Lung (tissue), 12 donors: ENCODE data around the gene IPO5. TPM values are rescaled to one million over a fixed set of nuclear protein-coding genes. Genes with fewer than 3 reads are reported as not detected.

Experiments
- ATAC-seq: fragments of 200-7000 bp; cut with Tn5 transposase; one replicate; pipeline ENCODE4 v1.9.1; 2020; ENCODE audit warnings: moderate number of reproducible peaks; ENCODE audit not compliant: insufficient read depth, low FRiP score
- DNase-seq, 3 donors: peaks; one replicate each; pipeline ENCODE4 v3.0.0-alpha.2; 2013 to 2017
- H3K27ac ChIP-seq, 2 donors: one replicate each; pipeline ENCODE4 v1.5.1; 2013; ENCODE audit warnings: mild to moderate bottlenecking in 2 of 2, moderate library complexity in 2 of 2, control low read depth in 1 of 2, inconsistent platforms in 1 of 2, low read depth in 1 of 2, low read length in 1 of 2
- H3K27me3 ChIP-seq, 3 donors: one replicate each; pipeline ENCODE4 v1.5.1; 2013; ENCODE audit warnings: low read length in 2 of 3; ENCODE audit not compliant: control insufficient read depth in 3 of 3, insufficient read depth in 3 of 3
- H3K36me3 ChIP-seq, 4 donors: one replicate each; pipeline ENCODE4 v1.5.1; 2013; ENCODE audit warnings: low read length in 4 of 4, mild to moderate bottlenecking in 1 of 4, moderate library complexity in 1 of 4; ENCODE audit not compliant: control insufficient read depth in 4 of 4, insufficient read depth in 4 of 4
- H3K4me1 ChIP-seq, 5 donors: one replicate each; pipeline ENCODE4 v1.5.1; 2013; ENCODE audit warnings: low read length in 5 of 5, mild to moderate bottlenecking in 2 of 5, moderate library complexity in 1 of 5; ENCODE audit not compliant: control insufficient read depth in 5 of 5, insufficient read depth in 5 of 5
- H3K4me3 ChIP-seq: one replicate; pipeline ENCODE4 v1.5.1; 2013; ENCODE audit warnings: mild to moderate bottlenecking, control low read depth, moderate library complexity
- H3K9ac ChIP-seq, 2 donors: one replicate each; pipeline ENCODE4 v1.5.1; 2013; ENCODE audit warnings: low read length in 2 of 2, control low read depth in 1 of 2; ENCODE audit not compliant: insufficient read depth in 1 of 2
- H3K9me3 ChIP-seq, 4 donors: one replicate each; pipeline ENCODE4 v1.5.1; 2013; ENCODE audit warnings: low read length in 3 of 4, mild to moderate bottlenecking in 1 of 4, moderate library complexity in 1 of 4; ENCODE audit not compliant: control insufficient read depth in 4 of 4, insufficient read depth in 3 of 4
- CTCF ChIP-seq: IDR thresholded peaks from 2 replicates; pipeline ENCODE4 v1.5.1; 2012; ENCODE audit warnings: mild to moderate bottlenecking; ENCODE audit errors: control extremely low read depth, extremely low read depth
- WGBS, 2 donors: extraction: QIAGEN DNeasy Blood & Tissue Kit; methylation state at CpG; one replicate each; pipeline ENCODE4 v1.1.7; 2013; 5-methylcytosine and 5-hydroxymethylcytosine counted together
- polyA plus RNA-seq, 2 donors: library from polyadenylated mRNA; stranded (reverse); fragments of 200-250 nt; gene quantifications; one replicate each; pipeline ENCODE4 v1.2.1, GENCODE V29; 2013
- total RNA-seq, 2 donors: library from RNA; depleted of rRNA in 1 of 2; stranded (reverse); fragments of >200 nt in 1 of 2; gene quantifications; one replicate each; pipeline ENCODE4 v1.2.1, GENCODE V29; 2014 to 2021
- donor health status: control.
- donor health status: control.
- donor health status: Bipolar disorder and iron deficiency.
- donor health status: healthy.
- donor health status: DM: yes; HTN: yes; CAD: no.

IPO5 gene
- total and polyA plus RNA-seq, 4 donors, result 26.7 to 137 (median 61.7) TPM

DNA sequence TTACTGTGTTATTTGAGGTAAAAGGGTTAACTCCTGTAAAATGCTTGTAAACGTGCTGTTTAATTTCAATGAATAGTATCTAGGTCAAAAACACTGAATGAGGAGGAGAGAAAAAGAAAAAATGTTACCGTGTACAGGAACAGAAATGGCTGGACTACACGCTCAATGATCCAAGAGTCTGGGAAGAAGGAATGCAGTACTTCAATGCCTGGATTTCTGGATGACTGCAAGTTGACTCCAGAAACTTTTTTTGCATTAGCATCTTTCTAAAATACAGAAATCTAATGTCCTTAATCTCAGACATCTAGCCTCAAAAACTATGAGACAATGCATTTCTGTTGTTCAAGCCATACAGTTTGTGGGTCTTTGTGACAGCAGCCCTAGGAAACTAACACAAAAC, 17.4 kb upstream of the IPO5 start:
- Histone ChIP-seq H3K36me3 (no peaks in the 10 kb centered on the region), H3K27ac (no peak overlapping the region), H3K9ac (no peak overlapping the region), H3K27me3 (no peaks in the 10 kb centered on the region), H3K9me3 (no peaks in the 10 kb centered on the region), H3K4me1 (no peaks in the 10 kb centered on the region), H3K4me3 (no peak overlapping the region)
- DNase-seq (no peak), ATAC-seq (no peak)
- 69 to 81% methylated on average over 3 of the region's 3 CpGs for WGBS, 2 donors
- no peak for TF ChIP-seq CTCF

DNA sequence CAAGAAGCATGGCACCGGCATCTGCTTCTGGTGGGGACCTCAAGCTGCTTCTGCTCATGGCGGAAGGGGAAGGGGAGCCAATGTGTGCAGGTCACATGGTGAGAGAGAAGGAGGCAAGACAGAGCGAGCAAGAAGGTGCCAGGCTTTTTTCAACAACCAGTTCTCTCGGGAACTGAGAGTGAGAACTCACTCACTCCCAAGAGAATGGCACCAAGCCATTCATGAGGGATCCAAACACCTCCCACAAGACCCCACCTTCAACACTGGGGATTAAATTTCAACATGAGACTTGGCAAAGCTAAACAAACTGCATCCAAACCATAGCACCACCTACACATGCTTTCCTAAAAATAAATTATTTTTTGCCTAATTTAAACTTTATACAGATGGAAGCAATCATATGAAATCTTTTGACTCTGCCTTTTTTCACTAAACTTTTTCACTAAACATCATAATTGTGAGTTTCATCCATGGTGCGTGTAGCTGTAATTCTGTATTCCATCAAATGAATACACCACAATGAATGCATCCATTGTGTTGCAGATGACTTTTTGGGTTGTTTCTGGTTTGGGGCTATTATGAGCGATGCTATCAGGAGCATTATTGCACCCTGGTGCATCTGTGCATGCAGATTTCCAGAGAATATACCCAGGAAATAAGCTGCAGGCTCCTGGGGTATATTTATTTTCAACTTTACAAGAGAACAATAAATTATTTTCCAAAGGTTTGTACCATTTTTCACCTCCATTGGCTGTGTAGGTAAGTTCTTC, 14.6 kb upstream of the IPO5 start:
- ATAC-seq (no peak), DNase-seq (no peak)
- TF ChIP-seq CTCF, result no peak
- no peaks in the 10 kb centered on the region for H3K9me3 ChIP-seq
- no peaks in the 10 kb centered on the region for H3K36me3 ChIP-seq
- WGBS, 2 donors, result 86 to 93% methylated on average over 6 of the region's 6 CpGs
- no peak overlapping the region for H3K4me3 ChIP-seq
- no peak overlapping the region for H3K9ac ChIP-seq
- H3K4me1 ChIP-seq, result no peaks in the 10 kb centered on the region
- H3K27me3 ChIP-seq, result no peaks in the 10 kb centered on the region
- no peak overlapping the region for H3K27ac ChIP-seq

DNA sequence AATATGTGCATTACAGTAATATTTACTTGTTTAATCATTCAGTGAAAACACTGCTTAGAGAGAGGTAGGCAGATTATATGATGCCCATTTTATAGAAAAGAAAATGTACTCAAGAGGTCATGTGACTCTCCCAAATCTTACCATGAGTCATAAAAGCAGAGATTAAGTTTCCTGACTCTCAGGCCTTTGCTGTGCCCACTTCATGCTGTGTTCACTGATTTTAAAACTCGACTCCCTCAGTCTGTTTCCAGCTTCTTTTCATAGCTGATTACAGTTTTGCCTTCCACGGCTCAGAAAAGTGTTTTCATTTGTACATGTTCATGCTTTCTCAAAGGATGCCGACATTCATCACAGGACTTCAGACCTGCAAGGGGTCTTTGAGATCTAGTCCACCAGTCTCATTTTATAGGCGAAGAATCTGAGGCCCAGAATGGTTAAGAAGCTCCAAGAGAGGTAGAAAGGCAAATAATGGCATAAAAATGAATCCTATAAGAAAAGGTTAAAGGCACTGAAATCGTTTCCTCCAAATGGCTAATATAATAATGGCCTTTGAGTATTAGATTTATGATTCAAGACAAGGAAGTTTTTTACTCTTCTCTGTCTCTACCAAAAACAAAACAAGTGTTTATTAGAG, 9.0 kb upstream of the IPO5 start:
- Histone ChIP-seq H3K4me3 (no peak overlapping the region), H3K4me1 (no peaks in the 10 kb centered on the region), H3K9me3 (no peaks in the 10 kb centered on the region), H3K36me3 (no peaks in the 10 kb centered on the region), H3K9ac (no peak overlapping the region), H3K27me3 (no peaks in the 10 kb centered on the region), H3K27ac (no peak overlapping the region)
- WGBS, 2 donors, result 81 to 92% methylated on average over 5 of the region's 5 CpGs
- no peak for DNase-seq
- TF ChIP-seq CTCF, result no peak
- no peak for ATAC-seq

DNA sequence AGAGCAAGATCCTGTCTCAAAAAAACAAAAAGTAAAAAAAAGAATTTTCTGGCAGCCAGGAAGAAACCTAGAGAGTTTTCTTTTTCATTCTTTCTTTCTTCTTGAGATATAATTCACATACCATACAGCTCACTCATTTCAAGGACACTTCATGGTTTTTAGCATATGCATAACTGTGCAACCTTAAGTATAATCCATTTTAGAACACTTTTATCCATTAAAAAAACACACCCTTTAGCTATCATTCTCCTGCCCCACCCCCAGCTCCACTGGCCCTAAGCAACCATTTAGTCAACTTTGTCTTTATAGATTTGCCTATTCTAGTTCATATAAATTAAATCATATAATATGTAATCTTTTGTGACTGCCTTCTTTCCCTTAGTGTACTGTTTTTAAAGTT, 8.1 kb upstream of the IPO5 start:
- Histone ChIP-seq H3K9me3 (no peaks in the 10 kb centered on the region), H3K27ac (no peak overlapping the region), H3K27me3 (no peaks in the 10 kb centered on the region), H3K9ac (no peak overlapping the region), H3K36me3 (no peaks in the 10 kb centered on the region), H3K4me3 (no peak overlapping the region), H3K4me1 (no peaks in the 10 kb centered on the region)
- no peak for TF ChIP-seq CTCF
- no peak for DNase-seq
- ATAC-seq, result no peak
